ENCODE data around the gene SLC35C1. TPM values are rescaled to one million over a fixed set of nuclear protein-coding genes. Genes with fewer than 3 reads are reported as not detected.

The SLC35C1 gene
- total RNA-seq, 2 experiments from 2014 or later = 18.0 to 18.2 TPM

- ChIA-PET POLR2A (no interaction called here), CTCF (interaction anchor here (0.9 to 2.3 kb wide), 3 partner anchors 11 to 16 kb away, joined by 3 to 8 read pairs (median 4); partner anchors contain the start of gene CRY2)
- no peak for DNase-seq
- H3K36me3 Mint-ChIP-seq (ENCODE audit: low read depth) = peaks cover 25% of the 10 kb centered on the region
- no peak overlapping the region for H3K27ac Mint-ChIP-seq
- H3K9me3 Mint-ChIP-seq = no peaks in the 10 kb centered on the region
- H3K27me3 Mint-ChIP-seq = no peaks in the 10 kb centered on the region
- no peaks in the 10 kb centered on the region for H3K4me1 Mint-ChIP-seq
- no peak overlapping the region for H3K4me3 Mint-ChIP-seq
These were observed 53.1 kb downstream of the SLC35C1 start for GRCh38 chr11:45857961-45858474.

GRCh38 chr11:45858751-45859398 lies 53.9 kb downstream of the SLC35C1 start:
- H3K27me3 Mint-ChIP-seq = no peaks in the 10 kb centered on the region
- H3K36me3 Mint-ChIP-seq (ENCODE audit: low read depth) = peaks cover 27% of the 10 kb centered on the region
- no peaks in the 10 kb centered on the region for H3K4me1 Mint-ChIP-seq
- POLR2A ChIA-PET = no interaction called here
- no peak overlapping the region for H3K27ac Mint-ChIP-seq
- CTCF ChIA-PET = interaction anchor here (0.9 to 2.3 kb wide), 2 partner anchors 12 to 15 kb away, joined by 3 to 8 read pairs; partner anchors contain the start of gene CRY2
- H3K4me3 Mint-ChIP-seq = no peak overlapping the region
- H3K9me3 Mint-ChIP-seq = no peaks in the 10 kb centered on the region
- no peak for DNase-seq

- H3K27ac Mint-ChIP-seq = no peak overlapping the region
- no peak overlapping the region for H3K4me3 Mint-ChIP-seq
- POLR2A ChIA-PET = no interaction called here
- DNase-seq = no peak
- H3K36me3 Mint-ChIP-seq (ENCODE audit: low read depth) = peaks cover 27% of the 10 kb centered on the region
- H3K9me3 Mint-ChIP-seq = no peaks in the 10 kb centered on the region
- CTCF ChIA-PET = interaction anchor here (0.6 to 2.3 kb wide), 3 partner anchors 12 to 88 kb away, joined by 3 to 10 read pairs (median 8); partner anchors contain the start of gene CRY2
- H3K4me1 Mint-ChIP-seq = no peaks in the 10 kb centered on the region
- H3K27me3 Mint-ChIP-seq = no peaks in the 10 kb centered on the region
These were observed 54.8 kb downstream of the SLC35C1 start for GRCh38 chr11:45859661-45860140.

GRCh38 chr11:45860348-45860747 lies 55.4 kb downstream of the SLC35C1 start:
- ChIA-PET POLR2A (no interaction called here), CTCF (interaction anchor here (0.6 to 2.2 kb wide), 4 partner anchors 10 to 1240 kb away, joined by 3 to 10 read pairs (median 4); no protein-coding TSS in a partner anchor)
- Mint-ChIP-seq H3K9me3 (no peaks in the 10 kb centered on the region), H3K27me3 (no peaks in the 10 kb centered on the region), H3K4me3 (no peak overlapping the region), H3K4me1 (no peaks in the 10 kb centered on the region), H3K36me3 (ENCODE audit: low read depth) (peaks cover 30% of the 10 kb centered on the region), H3K27ac (no peak overlapping the region)
- no peak for DNase-seq

- no peak for DNase-seq
- Mint-ChIP-seq H3K27ac (no peak overlapping the region), H3K9me3 (no peaks in the 10 kb centered on the region), H3K4me1 (no peaks in the 10 kb centered on the region), H3K4me3 (no peak overlapping the region), H3K36me3 (ENCODE audit: low read depth) (peaks cover 30% of the 10 kb centered on the region), H3K27me3 (no peaks in the 10 kb centered on the region)
- POLR2A ChIA-PET = no interaction called here
- CTCF ChIA-PET = interaction anchor here (0.6 to 2.2 kb wide), 6 partner anchors 10 to 1241 kb away, joined by 3 to 10 read pairs (median 4); no protein-coding TSS in a partner anchor
These were observed 56.0 kb downstream of the SLC35C1 start for GRCh38 chr11:45860764-45861510.

Other genes starting within 250 kb of the SLC35C1 start
- not detected for gene CHST1, start 139.5 kb upstream of the SLC35C1 start, total RNA-seq
- 10 to 100 TPM; 25.6 to 26.3 TPM for gene CRY2, start 42.3 kb downstream of the SLC35C1 start, total RNA-seq
- gene MAPK8IP1, start 80.5 kb downstream of the SLC35C1 start, total RNA-seq = under 1 TPM; 0.56 to 0.64 TPM
- 1 to 10 TPM; 3.2 to 3.9 TPM for gene FREY1, start 102.1 kb downstream of the SLC35C1 start, total RNA-seq
- gene PEX16, start 112.7 kb downstream of the SLC35C1 start, total RNA-seq = 10 to 100 TPM; 47.1 to 51.1 TPM
- under 1 TPM; 0.40 to 0.44 TPM for gene LARGE2, start 117.5 kb downstream of the SLC35C1 start, total RNA-seq

Data from activated CD4-positive, alpha-beta T cell treated with anti-CD3 and anti-CD28 coated beads, Interleukin-2, amount 10 ng/mL, durations not matched to agents 7 days and 5 days (primary cell).